ENCODE results near the gene LHX5. TPM values are rescaled to one million over a fixed set of nuclear protein-coding genes. Genes with fewer than 3 reads are reported as not detected.

The LHX5 gene
- total RNA-seq, 1 experiment from 2014 or later, result not detected

DNA sequence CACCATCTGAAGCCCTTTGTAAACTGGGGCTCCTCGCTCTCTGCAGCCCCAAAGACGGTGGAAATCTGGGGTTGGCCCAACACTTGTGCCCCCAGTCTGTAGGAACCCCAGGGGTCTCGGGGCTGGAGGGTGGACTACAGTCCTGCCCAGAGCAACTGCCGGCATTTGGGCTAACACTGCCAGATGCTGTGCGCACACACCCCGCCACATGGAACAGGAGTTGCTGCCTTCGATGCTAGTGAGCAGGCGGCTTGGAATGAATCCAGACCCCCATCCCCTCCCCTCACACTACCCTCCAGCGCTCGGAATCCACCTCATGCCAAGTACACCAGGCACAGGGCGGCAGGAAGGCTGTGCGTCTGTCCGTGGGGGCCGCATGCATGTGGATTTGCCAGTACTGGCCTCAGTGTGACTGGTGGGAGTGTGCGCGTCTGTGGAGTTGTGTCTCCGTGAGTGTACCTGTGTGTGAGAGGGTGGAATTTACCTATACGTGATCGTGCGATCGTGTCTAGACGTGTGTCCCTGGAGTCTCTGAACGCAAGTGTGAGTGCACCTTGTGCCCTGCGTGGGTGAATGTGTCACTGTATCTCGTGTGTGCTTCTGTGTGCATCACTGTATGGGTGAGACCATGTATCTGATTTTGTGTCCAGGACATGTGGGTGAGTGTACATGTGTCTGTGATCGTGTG is 5.1 kb downstream of the LHX5 start:
- BruUV-seq (replicated peaks), result no TSS peak
- DNase-seq (ENCODE audit: unreplicated experiment), result no peak
- TF ChIP-seq, protein P1, sequence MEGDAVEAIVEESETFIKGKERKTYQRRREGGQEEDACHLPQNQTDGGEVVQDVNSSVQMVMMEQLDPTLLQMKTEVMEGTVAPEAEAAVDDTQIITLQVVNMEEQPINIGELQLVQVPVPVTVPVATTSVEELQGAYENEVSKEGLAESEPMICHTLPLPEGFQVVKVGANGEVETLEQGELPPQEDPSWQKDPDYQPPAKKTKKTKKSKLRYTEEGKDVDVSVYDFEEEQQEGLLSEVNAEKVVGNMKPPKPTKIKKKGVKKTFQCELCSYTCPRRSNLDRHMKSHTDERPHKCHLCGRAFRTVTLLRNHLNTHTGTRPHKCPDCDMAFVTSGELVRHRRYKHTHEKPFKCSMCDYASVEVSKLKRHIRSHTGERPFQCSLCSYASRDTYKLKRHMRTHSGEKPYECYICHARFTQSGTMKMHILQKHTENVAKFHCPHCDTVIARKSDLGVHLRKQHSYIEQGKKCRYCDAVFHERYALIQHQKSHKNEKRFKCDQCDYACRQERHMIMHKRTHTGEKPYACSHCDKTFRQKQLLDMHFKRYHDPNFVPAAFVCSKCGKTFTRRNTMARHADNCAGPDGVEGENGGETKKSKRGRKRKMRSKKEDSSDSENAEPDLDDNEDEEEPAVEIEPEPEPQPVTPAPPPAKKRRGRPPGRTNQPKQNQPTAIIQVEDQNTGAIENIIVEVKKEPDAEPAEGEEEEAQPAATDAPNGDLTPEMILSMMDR (IDR thresholded peaks at IDR 0.05; ENCODE audit: unreplicated experiment), result no peak
- Mint-ChIP-seq H3K27ac (ENCODE audit: low read depth, unreplicated experiment) (no peak overlapping the region), H3K9me3 (ENCODE audit: unreplicated experiment) (peaks cover 8% of the 10 kb centered on the region), H3K4me1 (ENCODE audit: insufficient read depth, unreplicated experiment) (peaks cover 6% of the 10 kb centered on the region), H3K36me3 (ENCODE audit: insufficient read depth, unreplicated experiment) (no peaks in the 10 kb centered on the region), H3K4me3 (ENCODE audit: unreplicated experiment) (no peak overlapping the region), H3K27me3 (ENCODE audit: insufficient read depth, unreplicated experiment) (peaks cover 85% of the 10 kb centered on the region)
- CTCF ChIA-PET, result interaction anchor here (1.0 kb wide), 1 partner anchor 446 kb away, joined by 3 read pairs; no protein-coding TSS in a partner anchor
- intact Hi-C loops (cut with micrococcal nuclease), result no loop called here
- POLR2A ChIA-PET, result no interaction called here

GRCh38 chr12:113465808-113466453 is 5.7 kb downstream of the LHX5 start:
- no TSS peak for BruUV-seq (replicated peaks)
- Mint-ChIP-seq H3K4me3 (ENCODE audit: unreplicated experiment) (no peak overlapping the region), H3K36me3 (ENCODE audit: insufficient read depth, unreplicated experiment) (no peaks in the 10 kb centered on the region), H3K27ac (ENCODE audit: low read depth, unreplicated experiment) (no peak overlapping the region), H3K4me1 (ENCODE audit: insufficient read depth, unreplicated experiment) (peaks cover 6% of the 10 kb centered on the region), H3K9me3 (ENCODE audit: unreplicated experiment) (peaks cover 8% of the 10 kb centered on the region), H3K27me3 (ENCODE audit: insufficient read depth, unreplicated experiment) (peaks cover 83% of the 10 kb centered on the region)
- no peak for DNase-seq (ENCODE audit: unreplicated experiment)
- intact Hi-C loops (cut with micrococcal nuclease), result no loop called here
- TF ChIP-seq, protein P1 (IDR thresholded peaks at IDR 0.05; ENCODE audit: unreplicated experiment), result no peak
- ChIA-PET CTCF (interaction anchor here (0.6 to 1.0 kb wide), 2 partner anchors 447 to 1274 kb away, joined by 3 to 4 read pairs; no protein-coding TSS in a partner anchor), POLR2A (no interaction called here)

- H3K36me3 Mint-ChIP-seq (ENCODE audit: insufficient read depth, unreplicated experiment), result no peaks in the 10 kb centered on the region
- no peak overlapping the region for H3K27ac Mint-ChIP-seq (ENCODE audit: low read depth, unreplicated experiment)
- no TSS peak for BruUV-seq (replicated peaks)
- CTCF ChIA-PET, result interaction anchor here (0.6 kb wide), 2 partner anchors 285 to 1275 kb away, joined by 3 to 4 read pairs; no protein-coding TSS in a partner anchor
- DNase-seq (ENCODE audit: unreplicated experiment), result no peak
- peaks cover 83% of the 10 kb centered on the region for H3K27me3 Mint-ChIP-seq (ENCODE audit: insufficient read depth, unreplicated experiment)
- POLR2A ChIA-PET, result no interaction called here
- no peak overlapping the region for H3K4me3 Mint-ChIP-seq (ENCODE audit: unreplicated experiment)
- TF ChIP-seq, protein P1 (IDR thresholded peaks at IDR 0.05; ENCODE audit: unreplicated experiment), result no peak
- peaks cover 6% of the 10 kb centered on the region for H3K4me1 Mint-ChIP-seq (ENCODE audit: insufficient read depth, unreplicated experiment)
- peaks cover 8% of the 10 kb centered on the region for H3K9me3 Mint-ChIP-seq (ENCODE audit: unreplicated experiment)
- intact Hi-C loops (cut with micrococcal nuclease), result no loop called here
These were observed 6.6 kb downstream of the LHX5 start for GRCh38 chr12:113464852-113465719.

GRCh38 chr12:113464452-113464775 is 7.3 kb downstream of the LHX5 start:
- no peak for DNase-seq (ENCODE audit: unreplicated experiment)
- peaks cover 8% of the 10 kb centered on the region for H3K9me3 Mint-ChIP-seq (ENCODE audit: unreplicated experiment)
- no peak overlapping the region for H3K4me3 Mint-ChIP-seq (ENCODE audit: unreplicated experiment)
- no peaks in the 10 kb centered on the region for H3K36me3 Mint-ChIP-seq (ENCODE audit: insufficient read depth, unreplicated experiment)
- H3K27me3 Mint-ChIP-seq (ENCODE audit: insufficient read depth, unreplicated experiment), result peaks cover 83% of the 10 kb centered on the region
- peaks cover 6% of the 10 kb centered on the region for H3K4me1 Mint-ChIP-seq (ENCODE audit: insufficient read depth, unreplicated experiment)
- intact Hi-C loops (cut with micrococcal nuclease), result no loop called here
- no TSS peak for BruUV-seq (replicated peaks)
- POLR2A ChIA-PET, result no interaction called here
- TF ChIP-seq, protein P1 (IDR thresholded peaks at IDR 0.05; ENCODE audit: unreplicated experiment), result no peak
- H3K27ac Mint-ChIP-seq (ENCODE audit: low read depth, unreplicated experiment), result no peak overlapping the region
- CTCF ChIA-PET, result interaction anchor here (0.6 kb wide), 1 partner anchor 17 kb away, joined by 3 read pairs; no protein-coding TSS in a partner anchor

Measured in MCF 10A (cell line).